ENCODE measurements around the gene GOLGA6A. TPM values are rescaled to one million over a fixed set of nuclear protein-coding genes. Genes with fewer than 3 reads are reported as not detected.

Gene GOLGA6A
- total RNA-seq, 1 experiment from 2014 or later, result not detected

GRCh38 chr15:74022706-74023470 is 59.5 kb downstream of the GOLGA6A start:
- CTCF ChIA-PET, result no interaction called here
- H3K27ac Mint-ChIP-seq (ENCODE audit: unreplicated experiment), result no peak overlapping the region

More at GRCh38 chr15:74022706-74023470, 59.5 kb downstream of the GOLGA6A start:
- DNase-seq, result no peak
- Mint-ChIP-seq H3K4me3 (ENCODE audit: low read depth, unreplicated experiment) (no peak overlapping the region), H3K36me3 (ENCODE audit: insufficient read depth, unreplicated experiment) (peaks cover 10% of the 10 kb centered on the region), H3K27me3 (ENCODE audit: unreplicated experiment) (no peaks in the 10 kb centered on the region), H3K4me1 (ENCODE audit: low read depth, unreplicated experiment) (no peaks in the 10 kb centered on the region), H3K9me3 (ENCODE audit: low read depth, unreplicated experiment) (no peaks in the 10 kb centered on the region)
- no peak for TF ChIP-seq CTCF (IDR thresholded peaks at IDR 0.05; ENCODE audit: unreplicated experiment)
- intact Hi-C loops (cut with micrococcal nuclease; ENCODE audit: unreplicated experiment), result no loop called here
- no TSS peak for BruUV-seq (replicated peaks)

Other genes starting within 250 kb of the GOLGA6A start
- not detected in 2 replicates for gene TBC1D21, start 209.0 kb downstream of the GOLGA6A start, total RNA-seq (2022)
- gene LOXL1, start 156.1 kb downstream of the GOLGA6A start, total RNA-seq (2022), result 2.1 and 2.2 TPM in 2 replicates
- gene STOML1, start 90.3 kb downstream of the GOLGA6A start, total RNA-seq (2022), result 18.3 and 19.7 TPM in 2 replicates
- 120 and 153 TPM in 2 replicates for gene PML, start 87.8 kb downstream of the GOLGA6A start, total RNA-seq (2022)
- gene ISLR2, start 48.0 kb upstream of the GOLGA6A start, total RNA-seq (2022), result not detected in 2 replicates
- gene ISLR, start 91.2 kb upstream of the GOLGA6A start, total RNA-seq (2022), result not detected in 2 replicates
- gene STRA6, start 120.2 kb upstream of the GOLGA6A start, total RNA-seq (2022), result 5.9 and 8.4 TPM in 2 replicates
- 2.1 and 2.7 TPM in 2 replicates for gene CCDC33, start 153.8 kb upstream of the GOLGA6A start, total RNA-seq (2022)